Measurements from ENCODE around the gene CNKSR2.

Gene CNKSR2

DNA sequence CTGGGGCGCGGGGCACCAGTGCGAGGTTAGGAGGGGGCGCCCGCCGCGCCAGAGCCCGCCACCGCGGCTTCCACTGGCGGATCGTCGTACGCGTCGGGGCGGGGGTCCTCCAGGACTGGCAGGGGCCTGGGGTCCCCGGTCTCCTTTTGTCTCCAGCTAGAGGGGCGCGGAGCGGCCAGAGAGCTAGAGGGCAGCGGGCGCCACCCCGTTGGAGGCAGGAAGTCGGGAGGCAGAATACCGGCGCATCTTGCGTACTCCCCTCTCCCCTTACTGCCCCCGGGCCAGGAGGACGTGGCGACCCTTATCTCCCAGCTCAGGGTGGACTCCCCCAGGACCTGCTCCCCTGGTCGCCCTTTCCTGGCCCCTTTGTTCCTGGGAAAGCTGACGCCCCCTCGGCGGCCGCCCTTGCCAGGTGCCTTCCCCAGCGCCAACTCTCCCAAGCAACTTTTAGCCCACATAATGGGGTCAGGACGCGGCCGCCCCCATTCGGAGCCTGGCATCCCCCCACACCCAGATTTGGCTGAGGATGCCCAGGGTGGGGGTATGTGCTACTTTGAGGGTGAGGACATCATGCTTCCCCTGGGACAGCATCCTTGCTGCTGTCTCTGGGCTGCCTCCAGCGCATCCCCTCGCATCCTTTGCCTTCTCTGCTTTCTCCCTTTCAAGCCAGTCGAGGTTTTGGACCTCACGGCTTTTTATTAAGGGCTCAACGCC lies 933 bp downstream of the CNKSR2 start:
- Histone ChIP-seq H3K27me3 (ENCODE audit: low read length) (no peaks in the 10 kb centered on the region), H3K9me2 (replicated peaks; ENCODE audit: insufficient read depth, low read length) (no peaks in the 10 kb centered on the region), H2AFZ (ENCODE audit: low read depth, low read length, severe bottlenecking) (peak overlapping the region; percentile 59), H3F3A (ENCODE audit: insufficient read depth) (no peaks in the 10 kb centered on the region), H3K4me3 (ENCODE audit: insufficient read depth, low read length, poor library complexity, severe bottlenecking) (peak overlapping the region; percentile 94), H3K9me3 (ENCODE audit: insufficient read depth, low read length) (no peaks in the 10 kb centered on the region), H3K79me2 (ENCODE audit: insufficient read depth, low read length) (peaks cover 11% of the 10 kb centered on the region; the same call in 1 of the 2 replicates), H4K20me1 (ENCODE audit: low read depth, low read length) (no peaks in the 10 kb centered on the region), H3K36me3 (ENCODE audit: low read length) (no peaks in the 10 kb centered on the region), H3K4me2 (ENCODE audit: low read depth, low read length, poor library complexity, severe bottlenecking) (peak overlapping the region; percentile 55), H3K27ac (ENCODE audit: low read depth, low read length) (peak overlapping the region; percentile 62; the same call in 1 of the 2 replicates), H3K9ac (ENCODE audit: low read length) (peak overlapping the region; percentile 83)
- TF ChIP-seq, protein P1, sequence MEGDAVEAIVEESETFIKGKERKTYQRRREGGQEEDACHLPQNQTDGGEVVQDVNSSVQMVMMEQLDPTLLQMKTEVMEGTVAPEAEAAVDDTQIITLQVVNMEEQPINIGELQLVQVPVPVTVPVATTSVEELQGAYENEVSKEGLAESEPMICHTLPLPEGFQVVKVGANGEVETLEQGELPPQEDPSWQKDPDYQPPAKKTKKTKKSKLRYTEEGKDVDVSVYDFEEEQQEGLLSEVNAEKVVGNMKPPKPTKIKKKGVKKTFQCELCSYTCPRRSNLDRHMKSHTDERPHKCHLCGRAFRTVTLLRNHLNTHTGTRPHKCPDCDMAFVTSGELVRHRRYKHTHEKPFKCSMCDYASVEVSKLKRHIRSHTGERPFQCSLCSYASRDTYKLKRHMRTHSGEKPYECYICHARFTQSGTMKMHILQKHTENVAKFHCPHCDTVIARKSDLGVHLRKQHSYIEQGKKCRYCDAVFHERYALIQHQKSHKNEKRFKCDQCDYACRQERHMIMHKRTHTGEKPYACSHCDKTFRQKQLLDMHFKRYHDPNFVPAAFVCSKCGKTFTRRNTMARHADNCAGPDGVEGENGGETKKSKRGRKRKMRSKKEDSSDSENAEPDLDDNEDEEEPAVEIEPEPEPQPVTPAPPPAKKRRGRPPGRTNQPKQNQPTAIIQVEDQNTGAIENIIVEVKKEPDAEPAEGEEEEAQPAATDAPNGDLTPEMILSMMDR (IDR thresholded peaks at IDR 0.05; ENCODE audit: insufficient read depth, low read length, poor library complexity, severe bottlenecking) = no peak
- TF ChIP-seq EZH2phosphoT487 (conservative IDR thresholded peaks at IDR 0.05; ENCODE audit: low read length) = no peak

DNA sequence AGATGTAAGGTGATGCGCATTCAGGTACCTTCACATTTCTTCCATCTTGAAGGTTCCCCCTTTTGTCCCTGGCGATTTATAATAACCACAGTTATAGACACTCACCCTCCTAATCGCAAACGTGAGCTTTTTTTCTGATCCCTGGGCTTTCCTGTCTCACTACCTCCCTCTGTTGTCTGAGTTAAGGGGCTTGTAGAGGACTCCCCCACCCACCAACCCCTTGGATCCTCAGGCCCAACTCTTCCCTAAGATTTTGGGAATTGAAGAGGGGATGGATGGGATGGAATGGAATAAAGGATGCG lies 1.4 kb downstream of the CNKSR2 start:
- peak overlapping the region; percentile 83 for H3K9ac ChIP-seq (ENCODE audit: low read length)
- no peak overlapping the region for H3K27ac ChIP-seq (ENCODE audit: low read depth, low read length)
- H2AFZ ChIP-seq (ENCODE audit: low read depth, low read length, severe bottlenecking) = no peak overlapping the region
- peak overlapping the region; percentile 55 for H3K4me2 ChIP-seq (ENCODE audit: low read depth, low read length, poor library complexity, severe bottlenecking)
- H3K36me3 ChIP-seq (ENCODE audit: low read length) = no peaks in the 10 kb centered on the region
- H3K4me3 ChIP-seq (ENCODE audit: insufficient read depth, low read length, poor library complexity, severe bottlenecking) = peak overlapping the region; percentile 94
- no peaks in the 10 kb centered on the region for H3K9me2 ChIP-seq (replicated peaks; ENCODE audit: insufficient read depth, low read length)
- H3K27me3 ChIP-seq (ENCODE audit: low read length) = no peaks in the 10 kb centered on the region
- TF ChIP-seq, protein P1 (IDR thresholded peaks at IDR 0.05; ENCODE audit: insufficient read depth, low read length, poor library complexity, severe bottlenecking) = no peak
- TF ChIP-seq EZH2phosphoT487 (conservative IDR thresholded peaks at IDR 0.05; ENCODE audit: low read length) = no peak
- H4K20me1 ChIP-seq (ENCODE audit: low read depth, low read length) = no peaks in the 10 kb centered on the region
- H3K9me3 ChIP-seq (ENCODE audit: insufficient read depth, low read length) = no peaks in the 10 kb centered on the region
- H3K79me2 ChIP-seq (ENCODE audit: insufficient read depth, low read length) = peaks cover 11% of the 10 kb centered on the region; the same call in 1 of the 2 replicates
- no peaks in the 10 kb centered on the region for H3F3A ChIP-seq (ENCODE audit: insufficient read depth)

DNA sequence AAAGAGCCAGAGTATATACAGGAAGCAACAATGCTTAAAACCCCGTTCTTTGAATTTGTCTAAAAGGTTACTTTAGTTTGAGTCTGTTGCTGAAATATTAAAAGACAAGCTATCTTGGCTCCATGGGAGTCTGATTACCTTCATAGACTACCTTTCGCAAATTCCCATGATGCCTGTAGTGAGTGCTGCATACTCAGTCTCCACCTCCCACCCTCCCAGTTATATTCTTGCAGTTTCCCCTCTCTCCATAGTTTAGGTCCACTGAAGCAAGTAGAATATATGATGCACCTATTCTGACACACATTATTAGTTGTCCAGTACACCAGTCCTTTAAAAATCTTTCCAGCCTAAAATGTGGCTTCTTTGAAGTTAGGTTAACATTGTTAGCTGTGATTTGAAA lies 2.4 kb downstream of the CNKSR2 start:
- TF ChIP-seq EZH2phosphoT487 (conservative IDR thresholded peaks at IDR 0.05; ENCODE audit: low read length) = no peak
- TF ChIP-seq, protein P1 (IDR thresholded peaks at IDR 0.05; ENCODE audit: insufficient read depth, low read length, poor library complexity, severe bottlenecking) = no peak
- no peak overlapping the region for H3K9ac ChIP-seq (ENCODE audit: low read length)
- H3K4me3 ChIP-seq (ENCODE audit: insufficient read depth, low read length, poor library complexity, severe bottlenecking) = no peak overlapping the region
- H2AFZ ChIP-seq (ENCODE audit: low read depth, low read length, severe bottlenecking) = no peak overlapping the region
- H3F3A ChIP-seq (ENCODE audit: insufficient read depth) = no peaks in the 10 kb centered on the region
- H3K79me2 ChIP-seq (ENCODE audit: insufficient read depth, low read length) = peaks cover 11% of the 10 kb centered on the region; the same call in 1 of the 2 replicates
- H4K20me1 ChIP-seq (ENCODE audit: low read depth, low read length) = no peaks in the 10 kb centered on the region
- no peaks in the 10 kb centered on the region for H3K9me2 ChIP-seq (replicated peaks; ENCODE audit: insufficient read depth, low read length)
- peak overlapping the region; percentile 55 for H3K4me2 ChIP-seq (ENCODE audit: low read depth, low read length, poor library complexity, severe bottlenecking)
- no peaks in the 10 kb centered on the region for H3K36me3 ChIP-seq (ENCODE audit: low read length)
- H3K27me3 ChIP-seq (ENCODE audit: low read length) = no peaks in the 10 kb centered on the region
- no peak overlapping the region for H3K27ac ChIP-seq (ENCODE audit: low read depth, low read length)
- H3K9me3 ChIP-seq (ENCODE audit: insufficient read depth, low read length) = no peaks in the 10 kb centered on the region

All from SU-DHL-6 (cell line).